ENCODE data around the gene ATP10D.

ATP10D gene

DNA sequence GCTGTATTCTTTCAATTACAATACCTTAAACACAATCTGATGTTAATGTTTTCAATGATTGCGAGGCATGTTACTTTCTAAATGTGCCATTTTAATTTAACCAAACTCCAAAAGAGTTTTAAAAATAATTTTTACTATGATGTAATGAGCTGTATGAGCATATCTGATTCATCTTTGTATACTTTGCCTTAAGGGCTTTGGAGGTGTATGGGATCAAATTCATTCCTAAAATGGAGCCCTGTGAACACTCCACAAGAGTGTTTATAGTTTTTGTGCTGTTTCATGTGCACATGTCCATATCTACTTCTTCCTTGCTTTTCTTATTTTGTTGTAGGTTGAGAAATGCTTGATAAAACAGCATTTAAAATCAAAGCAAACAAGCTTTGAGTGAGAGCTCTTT lies 82.4 kb downstream of the ATP10D start:
- no peak overlapping the region for H3K27ac ChIP-seq
- TF ChIP-seq, protein P1, sequence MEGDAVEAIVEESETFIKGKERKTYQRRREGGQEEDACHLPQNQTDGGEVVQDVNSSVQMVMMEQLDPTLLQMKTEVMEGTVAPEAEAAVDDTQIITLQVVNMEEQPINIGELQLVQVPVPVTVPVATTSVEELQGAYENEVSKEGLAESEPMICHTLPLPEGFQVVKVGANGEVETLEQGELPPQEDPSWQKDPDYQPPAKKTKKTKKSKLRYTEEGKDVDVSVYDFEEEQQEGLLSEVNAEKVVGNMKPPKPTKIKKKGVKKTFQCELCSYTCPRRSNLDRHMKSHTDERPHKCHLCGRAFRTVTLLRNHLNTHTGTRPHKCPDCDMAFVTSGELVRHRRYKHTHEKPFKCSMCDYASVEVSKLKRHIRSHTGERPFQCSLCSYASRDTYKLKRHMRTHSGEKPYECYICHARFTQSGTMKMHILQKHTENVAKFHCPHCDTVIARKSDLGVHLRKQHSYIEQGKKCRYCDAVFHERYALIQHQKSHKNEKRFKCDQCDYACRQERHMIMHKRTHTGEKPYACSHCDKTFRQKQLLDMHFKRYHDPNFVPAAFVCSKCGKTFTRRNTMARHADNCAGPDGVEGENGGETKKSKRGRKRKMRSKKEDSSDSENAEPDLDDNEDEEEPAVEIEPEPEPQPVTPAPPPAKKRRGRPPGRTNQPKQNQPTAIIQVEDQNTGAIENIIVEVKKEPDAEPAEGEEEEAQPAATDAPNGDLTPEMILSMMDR (conservative IDR thresholded peaks at IDR 0.05), result no peak

GRCh38 chr4:47570816-47571215 lies 85.7 kb downstream of the ATP10D start:
- TF ChIP-seq, protein P1 (conservative IDR thresholded peaks at IDR 0.05), result no peak
- no peak overlapping the region for H3K27ac ChIP-seq

GRCh38 chr4:47572981-47573380 lies 87.9 kb downstream of the ATP10D start:
- H3K27ac ChIP-seq, result no peak overlapping the region
- TF ChIP-seq, protein P1 (conservative IDR thresholded peaks at IDR 0.05), result no peak

- H3K27ac ChIP-seq, result no peak overlapping the region
- TF ChIP-seq, protein P1 (conservative IDR thresholded peaks at IDR 0.05), result no peak
Measured at GRCh38 chr4:47577779-47578553, 92.9 kb downstream of the ATP10D start.

- TF ChIP-seq, protein P1 (conservative IDR thresholded peaks at IDR 0.05), result no peak
- H3K27ac ChIP-seq, result no peak overlapping the region
Measured at GRCh38 chr4:47579235-47579634, 94.2 kb downstream of the ATP10D start.

DNA sequence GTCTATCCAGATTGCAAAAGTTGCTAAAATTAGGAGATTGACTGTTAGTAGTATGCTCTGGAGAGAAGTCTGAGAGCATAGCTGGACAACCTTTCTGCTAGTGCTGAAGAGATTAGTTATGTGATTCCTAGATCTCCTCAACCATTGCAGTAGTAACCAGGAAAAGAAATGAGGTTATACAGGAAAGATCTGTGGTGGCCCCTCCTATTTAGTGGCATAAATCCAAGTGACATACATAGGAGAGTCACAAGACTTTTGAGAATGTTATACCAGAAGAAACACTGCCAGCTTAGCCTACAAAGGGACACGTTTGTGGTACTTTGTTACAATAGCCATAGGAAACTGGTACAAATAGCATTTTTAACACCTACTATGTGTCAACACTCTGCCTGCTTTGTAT lies 105.2 kb downstream of the ATP10D start:
- H3K27ac ChIP-seq, result no peak overlapping the region

GRCh38 chr4:47597696-47598095 lies 112.6 kb downstream of the ATP10D start:
- no peak overlapping the region for H3K27ac ChIP-seq
- TF ChIP-seq, protein P1 (conservative IDR thresholded peaks at IDR 0.05), result no peak

More for the DNA sequence above, 105.2 kb downstream of the ATP10D start:
- TF ChIP-seq, protein P1 (conservative IDR thresholded peaks at IDR 0.05), result no peak

All from VCaP (cell line).